ENCODE results near the gene CLASP1. TPM values are rescaled to one million over a fixed set of nuclear protein-coding genes. Genes with fewer than 3 reads are reported as not detected.

Gene CLASP1
- total RNA-seq, 2 experiments from 2014 or later, result 58.0 to 58.5 TPM

DNA sequence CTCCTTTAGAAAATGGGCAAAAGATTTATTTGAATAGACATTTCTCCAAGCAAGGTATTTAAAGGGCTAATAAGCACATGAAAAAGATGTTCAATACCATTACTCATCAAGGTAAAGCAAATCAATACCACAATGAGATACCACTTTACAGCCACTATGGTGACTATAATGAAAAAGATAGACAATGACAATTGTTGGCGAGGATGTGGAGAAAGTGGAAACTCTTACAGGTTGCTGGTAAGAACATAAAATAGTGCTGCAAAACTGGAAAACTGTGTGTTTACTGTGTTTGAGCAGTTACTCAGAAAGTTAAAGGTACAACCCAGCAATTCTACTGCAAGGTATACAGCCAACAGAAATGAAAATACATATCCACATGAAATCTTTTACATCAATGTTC lies 150.5 kb downstream of the CLASP1 start:
- H3K9me3 Mint-ChIP-seq, result no peaks in the 10 kb centered on the region
- peaks cover 12% of the 10 kb centered on the region for H3K4me1 Mint-ChIP-seq (ENCODE audit: low read depth)
- Histone ChIP-seq H3K27me3 (ENCODE audit: control insufficient read depth in 1 of 2, insufficient read depth in 2 of 2, low read length in 2 of 2) (no peaks in the 10 kb centered on the region), H3K4me1 (ENCODE audit: insufficient read depth, low read length) (no peaks in the 10 kb centered on the region), H3K9me3 (ENCODE audit: control insufficient read depth in 1 of 2, insufficient read depth in 1 of 2, low read length in 2 of 2) (no peaks in the 10 kb centered on the region), H3K36me3 (ENCODE audit: insufficient read depth, low read length) (peaks cover 34% of the 10 kb centered on the region), H3K4me3 (ENCODE audit: low read length) (no peak overlapping the region), H3K27ac (ENCODE audit: low read depth in 1 of 2, low read length in 2 of 2) (no peak overlapping the region)
- no peak for DNase-seq
- no peaks in the 10 kb centered on the region for H3K27me3 Mint-ChIP-seq
- TF ChIP-seq CTCF (IDR thresholded peaks at IDR 0.05), result no peak
- ATAC-seq (ENCODE audit: poor library complexity), result no peak
- ChIA-PET CTCF (no interaction called here), POLR2A (no interaction called here)
- peaks cover 79% of the 10 kb centered on the region for H3K36me3 Mint-ChIP-seq (ENCODE audit: low read depth)
- H3K27ac Mint-ChIP-seq, result no peak overlapping the region
- intact Hi-C loops (cut with DNase I, micrococcal nuclease), result no loop called here
- H3K4me3 Mint-ChIP-seq, result no peak overlapping the region

DNA sequence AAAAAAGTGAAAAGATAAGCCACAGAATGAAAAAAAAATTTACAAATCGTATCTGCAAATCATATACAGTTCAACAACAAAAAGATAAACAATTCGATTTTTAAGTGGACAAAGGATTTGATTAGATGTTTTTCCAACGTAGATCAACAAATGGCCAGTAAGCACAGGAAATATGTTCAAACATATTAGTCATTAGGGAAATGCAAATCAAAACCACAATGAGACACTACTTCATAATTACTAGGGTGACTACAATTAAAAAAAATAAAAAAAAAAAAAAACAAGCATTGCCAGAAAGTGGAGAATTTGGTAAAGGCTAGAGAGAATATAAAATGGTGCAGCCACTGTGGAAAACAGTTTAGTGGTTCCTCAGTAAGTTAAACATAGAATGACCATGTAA lies 156.9 kb downstream of the CLASP1 start:
- no peak overlapping the region for H3K27ac ChIP-seq (ENCODE audit: low read depth in 1 of 2, low read length in 2 of 2)
- no peak overlapping the region for H3K27ac Mint-ChIP-seq
- H3K27me3 ChIP-seq (ENCODE audit: control insufficient read depth in 1 of 2, insufficient read depth in 2 of 2, low read length in 2 of 2), result no peaks in the 10 kb centered on the region
- H3K9me3 Mint-ChIP-seq, result no peaks in the 10 kb centered on the region
- H3K4me1 ChIP-seq (ENCODE audit: insufficient read depth, low read length), result peaks cover 2% of the 10 kb centered on the region
- no peaks in the 10 kb centered on the region for H3K9me3 ChIP-seq (ENCODE audit: control insufficient read depth in 1 of 2, insufficient read depth in 1 of 2, low read length in 2 of 2)
- peaks cover 39% of the 10 kb centered on the region for H3K36me3 Mint-ChIP-seq (ENCODE audit: low read depth)
- H3K4me1 Mint-ChIP-seq (ENCODE audit: low read depth), result peaks cover 45% of the 10 kb centered on the region
- intact Hi-C loops (cut with DNase I, micrococcal nuclease), result no loop called here
- H3K36me3 ChIP-seq (ENCODE audit: insufficient read depth, low read length), result no peaks in the 10 kb centered on the region
- no peak for ATAC-seq (ENCODE audit: poor library complexity)
- DNase-seq, result no peak
- POLR2A ChIA-PET, result no interaction called here
- no peak overlapping the region for H3K4me3 ChIP-seq (ENCODE audit: low read length)
- H3K4me3 Mint-ChIP-seq, result no peak overlapping the region
- TF ChIP-seq CTCF (IDR thresholded peaks at IDR 0.05), result no peak
- CTCF ChIA-PET, result no interaction called here
- no peaks in the 10 kb centered on the region for H3K27me3 Mint-ChIP-seq

DNA sequence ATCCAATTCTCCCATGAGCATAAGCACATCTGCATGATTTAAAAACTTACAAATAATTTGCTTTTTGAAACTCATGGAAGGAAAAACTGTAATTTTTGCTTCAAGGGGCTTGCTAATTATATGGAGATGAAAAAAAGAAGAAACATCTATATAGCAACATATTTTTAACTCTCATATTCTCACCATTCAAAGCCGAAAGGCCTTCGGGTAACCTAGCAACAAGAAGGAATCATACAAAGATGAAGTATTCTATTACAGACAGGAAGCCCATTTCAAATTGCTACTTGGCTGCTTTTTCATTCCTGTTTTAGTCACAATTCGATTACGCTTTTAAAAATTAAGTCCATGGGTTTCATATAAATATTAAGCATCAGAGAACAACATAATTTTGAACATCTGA lies 157.7 kb downstream of the CLASP1 start:
- Histone ChIP-seq H3K27me3 (ENCODE audit: control insufficient read depth in 1 of 2, insufficient read depth in 2 of 2, low read length in 2 of 2) (no peaks in the 10 kb centered on the region), H3K27ac (ENCODE audit: low read depth in 1 of 2, low read length in 2 of 2) (no peak overlapping the region), H3K4me3 (ENCODE audit: low read length) (no peak overlapping the region), H3K9me3 (ENCODE audit: control insufficient read depth in 1 of 2, insufficient read depth in 1 of 2, low read length in 2 of 2) (no peaks in the 10 kb centered on the region), H3K4me1 (ENCODE audit: insufficient read depth, low read length) (peaks cover 2% of the 10 kb centered on the region), H3K36me3 (ENCODE audit: insufficient read depth, low read length) (no peaks in the 10 kb centered on the region)
- CTCF ChIA-PET, result interaction anchor here (0.6 kb wide), 1 partner anchor 216 kb away, joined by 3 read pairs; no protein-coding TSS in a partner anchor
- Mint-ChIP-seq H3K36me3 (ENCODE audit: low read depth) (peaks cover 30% of the 10 kb centered on the region), H3K27ac (no peak overlapping the region), H3K27me3 (no peaks in the 10 kb centered on the region), H3K4me3 (no peak overlapping the region), H3K4me1 (ENCODE audit: low read depth) (peaks cover 45% of the 10 kb centered on the region), H3K9me3 (no peaks in the 10 kb centered on the region)
- no peak for DNase-seq
- no peak for ATAC-seq (ENCODE audit: poor library complexity)
- intact Hi-C loops (cut with DNase I, micrococcal nuclease), result no loop called here
- POLR2A ChIA-PET, result no interaction called here
- TF ChIP-seq CTCF (IDR thresholded peaks at IDR 0.05), result no peak

Measured in CD4-positive, alpha-beta T cell (primary cell).